LNCAP (cell line): ENCODE measurements around the gene BCORL1.

ENCODE experiments used
- TF ChIP-seq, protein P1 (sequence below): fragments of 450-650 bp; IDR thresholded peaks from 2 replicates; pipeline ENCODE4 v1.5.1; 2017; ENCODE audit warnings: mild to moderate bottlenecking

The BCORL1 gene

DNA sequence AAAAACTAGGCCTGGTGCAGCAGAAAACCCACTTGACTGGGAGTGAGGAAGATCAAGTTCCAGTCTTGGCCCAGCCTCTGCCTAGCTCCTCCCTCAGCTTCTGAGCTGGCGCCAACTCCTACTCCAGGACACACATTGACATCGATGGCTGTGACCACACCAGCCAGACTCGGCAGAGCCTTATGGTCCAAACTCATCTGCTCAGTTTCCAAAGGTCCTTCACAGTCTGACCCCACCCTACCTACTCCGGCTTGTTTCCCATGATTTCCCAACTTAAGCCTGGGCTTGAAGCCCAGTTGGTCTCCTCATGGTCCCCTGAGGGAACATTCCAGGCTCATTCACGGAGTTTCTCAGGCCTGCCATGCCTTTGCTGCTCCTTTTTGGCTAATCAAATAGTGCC, 117.7 kb downstream of the BCORL1 start:
- TF ChIP-seq, protein P1, sequence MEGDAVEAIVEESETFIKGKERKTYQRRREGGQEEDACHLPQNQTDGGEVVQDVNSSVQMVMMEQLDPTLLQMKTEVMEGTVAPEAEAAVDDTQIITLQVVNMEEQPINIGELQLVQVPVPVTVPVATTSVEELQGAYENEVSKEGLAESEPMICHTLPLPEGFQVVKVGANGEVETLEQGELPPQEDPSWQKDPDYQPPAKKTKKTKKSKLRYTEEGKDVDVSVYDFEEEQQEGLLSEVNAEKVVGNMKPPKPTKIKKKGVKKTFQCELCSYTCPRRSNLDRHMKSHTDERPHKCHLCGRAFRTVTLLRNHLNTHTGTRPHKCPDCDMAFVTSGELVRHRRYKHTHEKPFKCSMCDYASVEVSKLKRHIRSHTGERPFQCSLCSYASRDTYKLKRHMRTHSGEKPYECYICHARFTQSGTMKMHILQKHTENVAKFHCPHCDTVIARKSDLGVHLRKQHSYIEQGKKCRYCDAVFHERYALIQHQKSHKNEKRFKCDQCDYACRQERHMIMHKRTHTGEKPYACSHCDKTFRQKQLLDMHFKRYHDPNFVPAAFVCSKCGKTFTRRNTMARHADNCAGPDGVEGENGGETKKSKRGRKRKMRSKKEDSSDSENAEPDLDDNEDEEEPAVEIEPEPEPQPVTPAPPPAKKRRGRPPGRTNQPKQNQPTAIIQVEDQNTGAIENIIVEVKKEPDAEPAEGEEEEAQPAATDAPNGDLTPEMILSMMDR = no peak

DNA sequence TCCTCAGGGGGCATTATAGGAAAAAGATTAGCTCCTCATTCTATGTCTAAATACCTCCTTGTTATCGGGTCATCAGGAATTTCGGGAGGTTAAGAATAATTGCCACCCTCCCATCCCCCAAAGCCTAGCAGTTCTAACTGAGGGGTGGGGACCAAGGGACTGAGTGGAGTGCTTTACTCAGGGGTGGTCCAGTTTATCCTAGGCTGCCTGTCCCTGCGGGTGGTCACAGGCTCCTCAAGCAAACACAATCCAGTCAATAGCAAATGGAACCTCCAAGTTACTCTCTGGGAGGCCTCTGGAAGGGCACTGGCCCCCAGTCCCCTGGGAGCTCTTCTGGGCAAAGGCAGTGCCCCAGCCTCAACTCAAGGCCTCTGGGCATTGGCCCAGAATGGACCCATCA, 121.2 kb downstream of the BCORL1 start:
- TF ChIP-seq, protein P1 = no peak

DNA sequence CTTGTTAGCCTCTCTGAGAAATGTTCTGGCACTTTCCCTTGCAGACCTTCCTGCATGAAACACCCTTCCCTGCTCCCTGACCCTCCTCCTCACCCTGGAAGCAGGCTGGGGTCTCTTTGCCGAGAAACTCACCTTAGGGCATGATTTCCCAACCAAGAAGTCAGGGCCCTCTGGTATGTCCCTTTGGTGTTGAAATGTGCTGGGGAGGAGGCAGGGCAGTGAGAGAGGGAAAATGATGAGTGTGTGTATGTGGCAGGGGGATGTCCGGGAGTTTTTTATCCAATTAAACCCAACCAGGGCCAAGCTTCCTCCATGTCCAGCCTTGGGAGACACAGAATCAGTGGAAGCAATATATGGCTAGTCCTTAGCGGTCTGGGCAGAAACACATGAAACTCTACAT, 122.8 kb downstream of the BCORL1 start:
- TF ChIP-seq, protein P1 = no peak

DNA sequence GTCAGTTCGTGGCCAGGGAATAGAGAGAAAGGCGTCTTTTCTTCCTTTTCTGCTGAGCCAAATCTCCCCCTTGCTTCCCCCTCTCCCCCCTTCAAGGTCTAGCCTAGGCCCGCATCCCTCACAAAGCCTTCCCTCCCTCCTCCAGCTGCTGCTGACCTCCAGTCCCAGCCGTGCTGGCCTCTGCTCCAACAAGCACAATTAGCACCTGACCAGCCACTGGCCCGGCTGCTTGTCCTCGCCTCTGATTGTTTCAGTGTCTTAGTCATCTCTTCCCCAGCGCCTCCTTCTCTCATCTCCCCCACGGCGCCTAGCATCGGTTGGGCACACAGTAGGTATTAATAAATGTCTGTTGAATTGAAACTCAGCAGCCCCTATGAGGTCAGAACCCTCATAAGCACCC, 123.6 kb downstream of the BCORL1 start:
- TF ChIP-seq, protein P1 = no peak
